SK-N-SH (cell line): ENCODE measurements around the gene C20orf141.

Source experiments
- ELF1 ChIP-seq: IDR thresholded peaks from 2 replicates; pipeline ENCODE4 v1.4.0; 2012
- FOXJ3 ChIP-seq: sonication (generic); formaldehyde crosslinking; IDR thresholded peaks from 2 replicates; pipeline ENCODE4 v1.5.1; 2020; ENCODE audit warnings: mild to moderate bottlenecking, missing genetic modification reagents
- RAD21 ChIP-seq: IDR thresholded peaks from 2 replicates; pipeline ENCODE4 v1.6.1; 2012; ENCODE audit warnings: mild to moderate bottlenecking, low read length
- TAF1 ChIP-seq: IDR thresholded peaks from 2 replicates; pipeline ENCODE4 v1.6.1; 2012; ENCODE audit warnings: low read depth, mild to moderate bottlenecking, low read length, moderate library complexity, borderline replicate concordance
- TF ChIP-seq, protein P1 (sequence below): IDR thresholded peaks from 2 replicates; pipeline ENCODE4 v1.4.0; 2012; ENCODE audit warnings: low read depth, borderline replicate concordance
- TF ChIP-seq, protein P2 (sequence below): fragments of 200-600 bp; sonication (generic); IDR thresholded peaks from 2 replicates; pipeline ENCODE4 v1.6.1; 2017; ENCODE audit warnings: antibody characterized with exemption, mild to moderate bottlenecking, moderate library complexity
- TF ChIP-seq, protein P3 (sequence below): IDR thresholded peaks from 2 replicates; pipeline ENCODE4 v1.6.1; 2012; ENCODE audit warnings: mild to moderate bottlenecking, low read depth, low read length, moderate library complexity
- TF ChIP-seq, protein P4 (sequence below): IDR thresholded peaks from 2 replicates; pipeline ENCODE4 v1.4.0; 2012; ENCODE audit warnings: low read depth, borderline replicate concordance
- TF ChIP-seq, protein P5 (sequence below): IDR thresholded peaks from 2 replicates; pipeline ENCODE4; 2012

DNA sequence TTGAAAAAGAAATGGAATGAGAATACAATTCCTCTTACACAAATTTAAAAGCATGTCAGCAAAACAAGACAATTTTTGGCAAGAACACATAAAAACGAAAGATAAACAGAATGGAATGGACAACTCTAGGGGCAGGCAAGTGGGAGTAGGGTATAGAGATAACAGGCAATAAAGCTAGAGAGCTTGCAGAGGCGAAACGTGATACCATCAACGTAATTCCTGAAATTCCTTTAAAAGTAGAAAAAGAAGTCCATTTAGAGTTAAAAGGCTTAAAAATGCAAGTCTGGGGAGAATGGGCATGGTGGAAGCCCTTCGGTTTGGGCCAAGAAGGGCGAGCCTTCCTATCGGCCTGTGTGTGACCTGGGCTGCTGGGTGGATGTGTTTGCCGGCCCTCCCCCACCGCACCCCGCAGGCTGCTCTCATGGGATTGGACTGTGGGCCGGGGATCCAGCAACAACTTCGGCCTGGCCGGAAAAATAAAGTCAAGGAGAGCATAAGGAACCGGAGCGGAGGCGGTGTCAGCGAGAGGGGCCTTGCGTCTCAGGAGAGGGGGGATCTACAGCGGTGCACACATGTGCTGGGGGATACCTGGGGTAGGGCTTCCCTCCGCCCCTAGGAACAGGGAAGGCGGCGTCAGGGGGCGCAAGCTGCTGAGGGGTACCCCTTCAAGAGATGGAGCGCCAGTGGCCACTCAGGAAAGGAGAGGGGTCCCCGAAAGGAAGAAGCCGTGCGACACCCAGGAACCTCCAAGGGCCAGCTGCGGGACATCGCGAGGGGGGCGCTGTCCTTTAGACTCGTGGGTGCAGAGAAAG is 5.5 kb downstream of the C20orf141 start:
- TF ChIP-seq, protein P1, sequence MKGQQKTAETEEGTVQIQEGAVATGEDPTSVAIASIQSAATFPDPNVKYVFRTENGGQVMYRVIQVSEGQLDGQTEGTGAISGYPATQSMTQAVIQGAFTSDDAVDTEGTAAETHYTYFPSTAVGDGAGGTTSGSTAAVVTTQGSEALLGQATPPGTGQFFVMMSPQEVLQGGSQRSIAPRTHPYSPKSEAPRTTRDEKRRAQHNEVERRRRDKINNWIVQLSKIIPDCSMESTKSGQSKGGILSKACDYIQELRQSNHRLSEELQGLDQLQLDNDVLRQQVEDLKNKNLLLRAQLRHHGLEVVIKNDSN = no peak
- TF ChIP-seq, protein P2, sequence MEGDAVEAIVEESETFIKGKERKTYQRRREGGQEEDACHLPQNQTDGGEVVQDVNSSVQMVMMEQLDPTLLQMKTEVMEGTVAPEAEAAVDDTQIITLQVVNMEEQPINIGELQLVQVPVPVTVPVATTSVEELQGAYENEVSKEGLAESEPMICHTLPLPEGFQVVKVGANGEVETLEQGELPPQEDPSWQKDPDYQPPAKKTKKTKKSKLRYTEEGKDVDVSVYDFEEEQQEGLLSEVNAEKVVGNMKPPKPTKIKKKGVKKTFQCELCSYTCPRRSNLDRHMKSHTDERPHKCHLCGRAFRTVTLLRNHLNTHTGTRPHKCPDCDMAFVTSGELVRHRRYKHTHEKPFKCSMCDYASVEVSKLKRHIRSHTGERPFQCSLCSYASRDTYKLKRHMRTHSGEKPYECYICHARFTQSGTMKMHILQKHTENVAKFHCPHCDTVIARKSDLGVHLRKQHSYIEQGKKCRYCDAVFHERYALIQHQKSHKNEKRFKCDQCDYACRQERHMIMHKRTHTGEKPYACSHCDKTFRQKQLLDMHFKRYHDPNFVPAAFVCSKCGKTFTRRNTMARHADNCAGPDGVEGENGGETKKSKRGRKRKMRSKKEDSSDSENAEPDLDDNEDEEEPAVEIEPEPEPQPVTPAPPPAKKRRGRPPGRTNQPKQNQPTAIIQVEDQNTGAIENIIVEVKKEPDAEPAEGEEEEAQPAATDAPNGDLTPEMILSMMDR = no peak
- TF ChIP-seq, protein P3, sequence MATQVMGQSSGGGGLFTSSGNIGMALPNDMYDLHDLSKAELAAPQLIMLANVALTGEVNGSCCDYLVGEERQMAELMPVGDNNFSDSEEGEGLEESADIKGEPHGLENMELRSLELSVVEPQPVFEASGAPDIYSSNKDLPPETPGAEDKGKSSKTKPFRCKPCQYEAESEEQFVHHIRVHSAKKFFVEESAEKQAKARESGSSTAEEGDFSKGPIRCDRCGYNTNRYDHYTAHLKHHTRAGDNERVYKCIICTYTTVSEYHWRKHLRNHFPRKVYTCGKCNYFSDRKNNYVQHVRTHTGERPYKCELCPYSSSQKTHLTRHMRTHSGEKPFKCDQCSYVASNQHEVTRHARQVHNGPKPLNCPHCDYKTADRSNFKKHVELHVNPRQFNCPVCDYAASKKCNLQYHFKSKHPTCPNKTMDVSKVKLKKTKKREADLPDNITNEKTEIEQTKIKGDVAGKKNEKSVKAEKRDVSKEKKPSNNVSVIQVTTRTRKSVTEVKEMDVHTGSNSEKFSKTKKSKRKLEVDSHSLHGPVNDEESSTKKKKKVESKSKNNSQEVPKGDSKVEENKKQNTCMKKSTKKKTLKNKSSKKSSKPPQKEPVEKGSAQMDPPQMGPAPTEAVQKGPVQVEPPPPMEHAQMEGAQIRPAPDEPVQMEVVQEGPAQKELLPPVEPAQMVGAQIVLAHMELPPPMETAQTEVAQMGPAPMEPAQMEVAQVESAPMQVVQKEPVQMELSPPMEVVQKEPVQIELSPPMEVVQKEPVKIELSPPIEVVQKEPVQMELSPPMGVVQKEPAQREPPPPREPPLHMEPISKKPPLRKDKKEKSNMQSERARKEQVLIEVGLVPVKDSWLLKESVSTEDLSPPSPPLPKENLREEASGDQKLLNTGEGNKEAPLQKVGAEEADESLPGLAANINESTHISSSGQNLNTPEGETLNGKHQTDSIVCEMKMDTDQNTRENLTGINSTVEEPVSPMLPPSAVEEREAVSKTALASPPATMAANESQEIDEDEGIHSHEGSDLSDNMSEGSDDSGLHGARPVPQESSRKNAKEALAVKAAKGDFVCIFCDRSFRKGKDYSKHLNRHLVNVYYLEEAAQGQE = no peak
- TF ChIP-seq ELF1 (no peak), TAF1 (no peak), FOXJ3 (no peak), RAD21 (no peak)
- TF ChIP-seq, protein P4, sequence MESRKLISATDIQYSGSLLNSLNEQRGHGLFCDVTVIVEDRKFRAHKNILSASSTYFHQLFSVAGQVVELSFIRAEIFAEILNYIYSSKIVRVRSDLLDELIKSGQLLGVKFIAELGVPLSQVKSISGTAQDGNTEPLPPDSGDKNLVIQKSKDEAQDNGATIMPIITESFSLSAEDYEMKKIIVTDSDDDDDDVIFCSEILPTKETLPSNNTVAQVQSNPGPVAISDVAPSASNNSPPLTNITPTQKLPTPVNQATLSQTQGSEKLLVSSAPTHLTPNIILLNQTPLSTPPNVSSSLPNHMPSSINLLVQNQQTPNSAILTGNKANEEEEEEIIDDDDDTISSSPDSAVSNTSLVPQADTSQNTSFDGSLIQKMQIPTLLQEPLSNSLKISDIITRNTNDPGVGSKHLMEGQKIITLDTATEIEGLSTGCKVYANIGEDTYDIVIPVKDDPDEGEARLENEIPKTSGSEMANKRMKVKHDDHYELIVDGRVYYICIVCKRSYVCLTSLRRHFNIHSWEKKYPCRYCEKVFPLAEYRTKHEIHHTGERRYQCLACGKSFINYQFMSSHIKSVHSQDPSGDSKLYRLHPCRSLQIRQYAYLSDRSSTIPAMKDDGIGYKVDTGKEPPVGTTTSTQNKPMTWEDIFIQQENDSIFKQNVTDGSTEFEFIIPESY = no peak
- TF ChIP-seq, protein P5, sequence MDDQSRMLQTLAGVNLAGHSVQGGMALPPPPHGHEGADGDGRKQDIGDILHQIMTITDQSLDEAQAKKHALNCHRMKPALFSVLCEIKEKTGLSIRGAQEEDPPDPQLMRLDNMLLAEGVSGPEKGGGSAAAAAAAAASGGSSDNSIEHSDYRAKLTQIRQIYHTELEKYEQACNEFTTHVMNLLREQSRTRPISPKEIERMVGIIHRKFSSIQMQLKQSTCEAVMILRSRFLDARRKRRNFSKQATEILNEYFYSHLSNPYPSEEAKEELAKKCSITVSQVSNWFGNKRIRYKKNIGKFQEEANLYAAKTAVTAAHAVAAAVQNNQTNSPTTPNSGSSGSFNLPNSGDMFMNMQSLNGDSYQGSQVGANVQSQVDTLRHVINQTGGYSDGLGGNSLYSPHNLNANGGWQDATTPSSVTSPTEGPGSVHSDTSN = no peak
